ENCODE data around the gene ELFN1.

The ELFN1 gene

GRCh38 chr7:1685000-1685624 is 15.0 kb downstream of the ELFN1 start:
- Mint-ChIP-seq H3K36me3 (ENCODE audit: low read depth) (peaks cover 86% of the 10 kb centered on the region), H3K27ac (no peak overlapping the region), H3K9me3 (peaks cover 54% of the 10 kb centered on the region), H3K27me3 (ENCODE audit: low read depth) (no peaks in the 10 kb centered on the region), H3K4me3 (no peak overlapping the region), H3K4me1 (no peaks in the 10 kb centered on the region)
- TF ChIP-seq CTCF (IDR thresholded peaks at IDR 0.05; ENCODE audit: unreplicated experiment in 3 of 3), result no peak

GRCh38 chr7:1688542-1688941 is 18.5 kb downstream of the ELFN1 start:
- no peak overlapping the region for H3K27ac Mint-ChIP-seq
- peaks cover 3% of the 10 kb centered on the region for H3K27me3 Mint-ChIP-seq (ENCODE audit: low read depth)
- H3K4me3 Mint-ChIP-seq, result no peak overlapping the region
- peaks cover 65% of the 10 kb centered on the region for H3K36me3 Mint-ChIP-seq (ENCODE audit: low read depth)
- H3K9me3 Mint-ChIP-seq, result peaks cover 36% of the 10 kb centered on the region
- peaks cover 6% of the 10 kb centered on the region for H3K4me1 Mint-ChIP-seq
- TF ChIP-seq CTCF (IDR thresholded peaks at IDR 0.05; ENCODE audit: unreplicated experiment in 3 of 3), result no peak

- peaks cover 10% of the 10 kb centered on the region for H3K4me1 Mint-ChIP-seq
- H3K4me3 Mint-ChIP-seq, result no peak overlapping the region
- peaks cover 58% of the 10 kb centered on the region for H3K36me3 Mint-ChIP-seq (ENCODE audit: low read depth)
- peaks cover 4% of the 10 kb centered on the region for H3K27me3 Mint-ChIP-seq (ENCODE audit: low read depth)
- TF ChIP-seq CTCF (IDR thresholded peaks at IDR 0.05; ENCODE audit: unreplicated experiment in 3 of 3), result no peak
- H3K9me3 Mint-ChIP-seq, result peaks cover 30% of the 10 kb centered on the region
- no peak overlapping the region for H3K27ac Mint-ChIP-seq
Observed at GRCh38 chr7:1689311-1689710, 19.2 kb downstream of the ELFN1 start.

GRCh38 chr7:1690359-1690958 is 20.4 kb downstream of the ELFN1 start:
- H3K36me3 Mint-ChIP-seq (ENCODE audit: low read depth), result peaks cover 48% of the 10 kb centered on the region

GRCh38 chr7:1691096-1691495 is 21.0 kb downstream of the ELFN1 start:
- Mint-ChIP-seq H3K27ac (peak overlapping the region in 1 of 3 experiments; percentile 4), H3K36me3 (ENCODE audit: low read depth) (peaks cover 46% of the 10 kb centered on the region), H3K4me3 (no peak overlapping the region), H3K9me3 (peaks cover 19% of the 10 kb centered on the region), H3K27me3 (ENCODE audit: low read depth) (peaks cover 12% of the 10 kb centered on the region), H3K4me1 (peaks cover 23% of the 10 kb centered on the region)
- TF ChIP-seq CTCF (IDR thresholded peaks at IDR 0.05; ENCODE audit: unreplicated experiment in 3 of 3), result no peak

More at GRCh38 chr7:1690359-1690958, 20.4 kb downstream of the ELFN1 start:
- TF ChIP-seq CTCF (IDR thresholded peaks at IDR 0.05; ENCODE audit: unreplicated experiment in 3 of 3), result no peak
- Mint-ChIP-seq H3K27ac (peak overlapping the region in 1 of 3 experiments; percentile 4), H3K9me3 (peaks cover 21% of the 10 kb centered on the region), H3K27me3 (ENCODE audit: low read depth) (peaks cover 8% of the 10 kb centered on the region), H3K4me3 (no peak overlapping the region), H3K4me1 (peaks cover 17% of the 10 kb centered on the region)

Measured in nephron (organoid).